Measurements from ENCODE around the gene FBXL7.

The FBXL7 gene

GRCh38 chr5:15977851-15978250 is 477.9 kb downstream of the FBXL7 start:
- no peak for TF ChIP-seq CTCF (IDR thresholded peaks at IDR 0.05; ENCODE audit: extremely low read depth, missing control alignments)
- no peak for DNase-seq (ENCODE audit: low spot score)

DNA sequence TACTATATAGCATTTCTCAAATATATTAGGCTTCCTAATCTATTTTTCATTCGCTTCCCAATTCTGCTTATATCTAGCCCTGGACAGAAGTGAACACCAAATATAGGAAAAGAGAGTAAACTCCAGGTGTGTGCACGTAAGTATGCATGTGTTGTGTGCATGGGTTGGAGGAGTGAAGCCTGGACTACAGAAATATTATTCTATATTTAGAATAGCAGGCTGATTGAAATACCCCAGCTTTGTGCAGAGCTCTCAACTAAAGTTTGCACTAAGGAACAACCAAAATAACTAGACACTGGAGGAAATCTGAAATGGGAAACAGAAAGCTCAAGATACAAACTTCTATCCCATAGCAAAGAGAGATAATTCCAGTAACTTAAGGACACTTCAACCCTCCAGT is 480.9 kb downstream of the FBXL7 start:
- no peak for DNase-seq (ENCODE audit: low spot score)
- TF ChIP-seq CTCF (IDR thresholded peaks at IDR 0.05; ENCODE audit: extremely low read depth, missing control alignments), result no peak

DNA sequence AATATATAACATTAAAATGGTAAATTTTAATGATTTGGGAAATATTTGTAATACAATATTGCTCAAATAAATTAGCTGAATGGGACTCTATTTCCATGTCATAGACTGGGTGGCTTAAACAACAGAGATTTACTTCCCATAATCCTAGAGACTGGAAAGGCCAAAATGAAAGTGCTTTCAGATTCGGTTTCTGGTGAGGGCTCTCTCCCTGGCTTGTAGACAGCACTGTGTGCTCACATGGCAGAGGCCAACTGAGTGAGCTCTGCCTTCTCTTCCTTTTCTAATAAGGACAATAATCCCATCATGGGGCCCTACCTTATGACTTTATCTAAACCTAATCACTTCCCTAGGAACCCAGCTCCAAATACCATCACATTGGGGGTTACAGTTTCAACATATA is 483.4 kb downstream of the FBXL7 start:
- no peak for TF ChIP-seq CTCF (IDR thresholded peaks at IDR 0.05; ENCODE audit: extremely low read depth, missing control alignments)
- DNase-seq (ENCODE audit: low spot score), result no peak
